OCI-LY1 (cell line): ENCODE measurements around the gene FHIT.
"Not testable (repeated sequence)": the region's sequence is repeated elsewhere in the genome, so short reads cannot be mapped to it uniquely, and the experiment has no call there.

ENCODE experiments used
- H2AFZ ChIP-seq: fragments of 200-600 bp; sonication (generic), shearing (Covaris generic); 2 replicates; pipeline ENCODE4 v1.6.0; 2014; ENCODE audit warnings: antibody characterized with exemption, mild to moderate bottlenecking, low read length
- H3F3A ChIP-seq: fragments of 200-600 bp; sonication (generic), shearing (Covaris generic); 2 replicates; pipeline ENCODE4 v1.6.0; 2014; ENCODE audit warnings: mild to moderate bottlenecking, antibody characterized with exemption, low read length, moderate library complexity; ENCODE audit not compliant: insufficient read depth
- H3K27ac ChIP-seq: fragments of 200-600 bp; sonication (generic); 2 replicates; pipeline ENCODE4 v1.5.1; 2014; ENCODE audit warnings: low read length, mixed run types, mild to moderate bottlenecking, low read depth; ENCODE audit not compliant: poor library complexity, severe bottlenecking
- H3K27me3 ChIP-seq: fragments of 200-600 bp; sonication (generic); 2 replicates; pipeline ENCODE4 v1.6.0; 2014; ENCODE audit warnings: antibody characterized with exemption, mild to moderate bottlenecking, low read length, moderate library complexity; ENCODE audit not compliant: insufficient read depth
- H3K36me3 ChIP-seq: fragments of 200-600 bp; sonication (generic); 2 replicates; pipeline ENCODE4 v1.6.1; 2014; ENCODE audit warnings: mild to moderate bottlenecking, antibody characterized with exemption, low read length, moderate library complexity, mixed read lengths; ENCODE audit not compliant: insufficient read depth
- H3K4me1 ChIP-seq: fragments of 200-600 bp; sonication (generic); 2 replicates; pipeline ENCODE4 v1.5.1; 2014; ENCODE audit warnings: mild to moderate bottlenecking, low read length, moderate library complexity; ENCODE audit not compliant: insufficient read depth, severe bottlenecking
- H3K4me2 ChIP-seq: fragments of 200-600 bp; sonication (generic), shearing (Covaris generic); 2 replicates; pipeline ENCODE4 v1.6.1; 2014; ENCODE audit warnings: low read length
- H3K4me3 ChIP-seq: fragments of 200-600 bp; sonication (generic); 2 replicates; pipeline ENCODE4 v1.5.1; 2014; ENCODE audit warnings: low read length, low read depth, mild to moderate bottlenecking, mixed read lengths; ENCODE audit not compliant: poor library complexity, severe bottlenecking
- H3K79me2 ChIP-seq: fragments of 200-600 bp; shearing (Covaris generic); 2 replicates; pipeline ENCODE4 v1.6.1; 2016; ENCODE audit warnings: mixed run types, low read length, mixed read lengths; ENCODE audit not compliant: insufficient read depth
- H3K9ac ChIP-seq: fragments of 200-600 bp; sonication (generic), shearing (Covaris generic); 2 replicates; pipeline ENCODE4 v1.6.1; 2014; ENCODE audit warnings: mild to moderate bottlenecking, low read length, mixed read lengths
- H3K9me2 ChIP-seq: fragments of 200-600 bp; sonication (generic), shearing (Covaris generic); 2 replicates; pipeline ENCODE4 v1.6.1; 2014; ENCODE audit warnings: low read depth, mild to moderate bottlenecking, low read length, mixed read lengths
- H3K9me3 ChIP-seq: fragments of 200-600 bp; shearing (Covaris generic); 2 replicates; pipeline ENCODE4 v1.6.1; 2014; ENCODE audit warnings: low read length, mixed read lengths
- H4K20me1 ChIP-seq: fragments of 200-600 bp; sonication (generic), shearing (Covaris generic); 2 replicates; pipeline ENCODE4 v1.6.0; 2016; ENCODE audit warnings: mild to moderate bottlenecking, low read length; ENCODE audit not compliant: insufficient read depth
- CTCF ChIP-seq: fragments of 200-600 bp; sonication (generic), shearing (Covaris generic); IDR thresholded peaks from 2 replicates; pipeline ENCODE4 v1.5.1; 2017; ENCODE audit warnings: mild to moderate bottlenecking, antibody characterized with exemption, low read length, moderate library complexity, mixed read lengths
- EZH2 ChIP-seq: fragments of 200-600 bp; sonication (generic), shearing (Covaris generic); IDR thresholded peaks from 2 replicates; pipeline ENCODE4 v1.8.0; 2017; ENCODE audit warnings: borderline replicate concordance, mixed run types, mild to moderate bottlenecking, antibody characterized with exemption, low read length, moderate library complexity, mixed read lengths

FHIT gene

GRCh38 chr3:60989626-60990441 is 261.4 kb downstream of the FHIT start:
- H3K4me2 ChIP-seq = no peak overlapping the region
- no peaks in the 10 kb centered on the region for H3K4me1 ChIP-seq
- no peaks in the 10 kb centered on the region for H3K9me2 ChIP-seq
- no peaks in the 10 kb centered on the region for H4K20me1 ChIP-seq
- no peaks in the 10 kb centered on the region for H3K27me3 ChIP-seq
- 0 out of 2 replicates have a peak, but pooled peaks cover 2% of the 10 kb centered on the region for H3K9me3 ChIP-seq
- H2AFZ ChIP-seq = no peak overlapping the region
- no peak overlapping the region for H3K9ac ChIP-seq
- H3K4me3 ChIP-seq = no peak overlapping the region
- TF ChIP-seq CTCF = no peak
- no peak for TF ChIP-seq EZH2
- no peaks in the 10 kb centered on the region for H3F3A ChIP-seq
- no peaks in the 10 kb centered on the region for H3K36me3 ChIP-seq
- no peaks in the 10 kb centered on the region for H3K79me2 ChIP-seq
- H3K27ac ChIP-seq = no peak overlapping the region

GRCh38 chr3:60987191-60987590 is 264.1 kb downstream of the FHIT start:
- H3K9me3 ChIP-seq, H3K4me1 ChIP-seq, H3K9ac ChIP-seq, H4K20me1 ChIP-seq, H3F3A ChIP-seq, H2AFZ ChIP-seq, H3K36me3 ChIP-seq, H3K27ac ChIP-seq, H3K4me2 ChIP-seq, H3K79me2 ChIP-seq, H3K27me3 ChIP-seq, H3K9me2 ChIP-seq, H3K4me3 ChIP-seq: not testable (repeated sequence)

GRCh38 chr3:60986552-60986951 is 264.7 kb downstream of the FHIT start:
- Histone ChIP-seq H3K27ac (no peak overlapping the region), H3K4me1 (no peaks in the 10 kb centered on the region), H3F3A (no peaks in the 10 kb centered on the region), H3K9ac (no peak overlapping the region), H3K27me3 (no peaks in the 10 kb centered on the region), H2AFZ (no peak overlapping the region), H3K9me3 (0 out of 2 replicates have a peak, but pooled peaks cover 2% of the 10 kb centered on the region), H4K20me1 (no peaks in the 10 kb centered on the region), H3K36me3 (no peaks in the 10 kb centered on the region), H3K4me3 (no peak overlapping the region), H3K79me2 (no peaks in the 10 kb centered on the region), H3K4me2 (no peak overlapping the region), H3K9me2 (no peaks in the 10 kb centered on the region)
- no peak for TF ChIP-seq EZH2
- TF ChIP-seq CTCF = no peak

GRCh38 chr3:60983906-60984305 is 267.3 kb downstream of the FHIT start:
- Histone ChIP-seq H3K36me3 (no peaks in the 10 kb centered on the region), H3K4me1 (no peaks in the 10 kb centered on the region), H3K4me3 (no peak overlapping the region), H3K79me2 (no peaks in the 10 kb centered on the region), H2AFZ (no peak overlapping the region), H3F3A (no peaks in the 10 kb centered on the region), H4K20me1 (no peaks in the 10 kb centered on the region), H3K27me3 (no peaks in the 10 kb centered on the region), H3K9ac (no peak overlapping the region), H3K9me3 (0 out of 2 replicates have a peak, but pooled peaks cover 2% of the 10 kb centered on the region), H3K4me2 (no peak overlapping the region), H3K9me2 (no peaks in the 10 kb centered on the region), H3K27ac (no peak overlapping the region)
- TF ChIP-seq CTCF (no peak), EZH2 (no peak)
